HCT116 (cell line): ENCODE results near the gene EHMT1. TPM values are rescaled to one million over a fixed set of nuclear protein-coding genes. Genes with fewer than 3 reads are reported as not detected.

Source experiments
- ATAC-seq: fragments of 200-7000 bp; cut with Tn5 transposase; 2 replicates; pipeline ENCODE4 v1.9.1; 2020; ENCODE audit warnings: mild to moderate bottlenecking, moderate library complexity
- BruUV-seq: library from RNA; stranded (reverse); fragments of 400-500 nt; replicated peaks from 2 replicates; lab custom pipeline; 2021; lab: Mats Ljungman, UMichigan
- CTCF ChIA-PET: fragments of 300-600 bp; sonication (Branson Sonifier 250); formaldehyde crosslinking; loops from one replicate; lab custom pipeline; 2021; ENCODE audit warnings: antibody characterized with exemption; lab: Charles Lee
- POLR2A ChIA-PET: fragments of 300-600, 350-600 bp; sonication (Branson Sonifier 250); formaldehyde crosslinking; loops from one replicate; lab custom pipeline; 2021; ENCODE audit warnings: antibody characterized with exemption; lab: Charles Lee
- RAD21 ChIA-PET, 2 experiments: fragments of 300-600 bp; sonication (Branson Sonifier 250); formaldehyde crosslinking; loops; one replicate each; lab custom pipeline; 2023; ENCODE audit warnings: low total read pairs in 2 of 2; ENCODE audit not compliant: uncharacterized antibody in 2 of 2, unreplicated experiment in 2 of 2, low non-redundant PET in 1 of 2; lab: Charles Lee
- DNase-seq: peaks from one replicate; pipeline ENCODE4 v3.0.0-alpha.2; 2010; ENCODE audit warnings: low read depth, low spot score
- H2AFZ ChIP-seq: fragments of 200-600 bp; shearing (Covaris generic), sonication (generic); 2 replicates; pipeline ENCODE4 v1.6.1; 2017; ENCODE audit warnings: low read depth, mixed run types, mixed read lengths, antibody characterized with exemption, low read length; ENCODE audit not compliant: poor library complexity, severe bottlenecking
- H3K27ac ChIP-seq: 2 replicates; pipeline ENCODE4 v1.5.1; 2012; ENCODE audit warnings: low read depth, low read length
- H3K27me3 ChIP-seq: fragments of 200-600 bp; sonication (generic); 2 replicates; pipeline ENCODE4 v1.6.1; 2016; ENCODE audit warnings: mixed run types, low read length, mixed read lengths; ENCODE audit not compliant: insufficient read depth
- H3K36me3 ChIP-seq, 2 experiments: fragments of 200-500 bp in 1 of 2; fragments of 200-600 bp in 1 of 2; sonication (Bioruptor generic) in 1 of 2; sonication (generic) in 1 of 2; 2 replicates each; pipeline versions ENCODE4 v1.5.1 to v1.6.1; 2014 to 2016; ENCODE audit warnings: low read length in 2 of 2, inconsistent platforms in 1 of 2, mixed read lengths in 1 of 2, mixed run types in 1 of 2; ENCODE audit not compliant: insufficient read depth in 2 of 2, control insufficient read depth in 1 of 2
- H3K4me1 ChIP-seq, 2 experiments: fragments of 200-600 bp in 1 of 2; sonication (generic) in 1 of 2; 2 replicates each; pipeline versions ENCODE4 v1.5.1 to v1.6.1; 2012 to 2017; ENCODE audit warnings: low read length in 2 of 2, inconsistent platforms in 1 of 2, mild to moderate bottlenecking in 1 of 2, mixed read lengths in 1 of 2, mixed run types in 1 of 2, moderate library complexity in 1 of 2; ENCODE audit not compliant: insufficient read depth in 2 of 2, control insufficient read depth in 1 of 2
- H3K4me2 ChIP-seq: fragments of 200-600 bp; sonication (generic); 2 replicates; pipeline ENCODE4 v1.6.1; 2017; ENCODE audit warnings: mixed run types, low read length, mixed read lengths
- H3K4me3 ChIP-seq, 2 experiments: fragments of 200-600 bp in 1 of 2; sonication (generic) in 1 of 2; replicated peaks in 1 of 2; 2 replicates each; pipeline ENCODE4 v1.5.1; 2011 to 2016; ENCODE audit warnings: low read length in 2 of 2, control low read depth in 1 of 2, low read depth in 1 of 2, mild to moderate bottlenecking in 1 of 2, mixed read lengths in 1 of 2, mixed run types in 1 of 2
- H3K79me2 ChIP-seq: fragments of 200-600 bp; sonication (generic); 2 replicates; pipeline ENCODE4 v1.6.1; 2017; ENCODE audit warnings: mild to moderate bottlenecking, mixed run types, low read length, moderate library complexity, mixed read lengths; ENCODE audit not compliant: insufficient read depth
- H3K9ac ChIP-seq: fragments of 200-600 bp; sonication (generic); 2 replicates; pipeline ENCODE4 v1.6.1; 2016; ENCODE audit warnings: low read length, mixed read lengths
- H3K9me2 ChIP-seq: fragments of 200-600 bp; sonication (generic), shearing (Covaris generic); 2 replicates; pipeline ENCODE4 v1.6.1; 2017; ENCODE audit warnings: mixed run types, mild to moderate bottlenecking, moderate library complexity; ENCODE audit not compliant: insufficient read depth
- H3K9me3 ChIP-seq, 2 experiments: fragments of 200-500 bp in 1 of 2; fragments of 200-600 bp in 1 of 2; sonication (Bioruptor generic) in 1 of 2; sonication (generic) in 1 of 2; 2 replicates each; pipeline ENCODE4 v1.6.1; 2014 to 2017; ENCODE audit warnings: low read length in 2 of 2, mixed read lengths in 2 of 2, inconsistent platforms in 1 of 2, low read depth in 1 of 2, mild to moderate bottlenecking in 1 of 2, mixed run types in 1 of 2, moderate library complexity in 1 of 2; ENCODE audit not compliant: control insufficient read depth in 1 of 2, insufficient read depth in 1 of 2
- H4K20me1 ChIP-seq: fragments of 200-600 bp; sonication (generic), shearing (Covaris generic); 2 replicates; pipeline ENCODE4 v1.6.1; 2017; ENCODE audit warnings: mixed run types, mild to moderate bottlenecking, moderate library complexity; ENCODE audit not compliant: insufficient read depth
- CBX3 ChIP-seq: IDR thresholded peaks from 2 replicates; pipeline ENCODE4 v1.6.1; 2012; ENCODE audit warnings: low read depth
- CEBPB ChIP-seq: IDR thresholded peaks from 2 replicates; pipeline ENCODE4 v1.6.1; 2012; ENCODE audit warnings: low read depth
- ELF1 ChIP-seq: IDR thresholded peaks from 2 replicates; pipeline ENCODE4 v1.6.1; 2012; ENCODE audit warnings: low read depth, borderline replicate concordance
- EZH2 ChIP-seq: fragments of 200-600 bp; sonication (generic); IDR thresholded peaks from 2 replicates; pipeline ENCODE4 v1.6.1; 2017; ENCODE audit warnings: antibody characterized with exemption, mixed run types
- EZH2phosphoT487 ChIP-seq: fragments of 200-600 bp; IDR thresholded peaks from 2 replicates; pipeline ENCODE4 v1.6.1; 2018; ENCODE audit warnings: antibody characterized with exemption, borderline replicate concordance
- FOSL1 ChIP-seq: IDR thresholded peaks from 2 replicates; pipeline ENCODE4 v1.6.1; 2012; ENCODE audit warnings: low read depth
- POLR2A ChIP-seq: IDR thresholded peaks from 2 replicates; pipeline ENCODE4 v1.7.0; 2011; ENCODE audit warnings: borderline replicate concordance; ENCODE audit not compliant: insufficient read depth, insufficient read length; ENCODE audit errors: extremely low read depth
- POLR2AphosphoS5 ChIP-seq: IDR thresholded peaks from 2 replicates; pipeline ENCODE4 v1.6.1; 2011; ENCODE audit warnings: mild to moderate bottlenecking, low read depth, low read length, moderate library complexity
- RAD21 ChIP-seq: IDR thresholded peaks from 2 replicates; pipeline ENCODE4 v1.6.1; 2012; ENCODE audit warnings: low read depth, mild to moderate bottlenecking
- SIN3A ChIP-seq: IDR thresholded peaks from 2 replicates; pipeline ENCODE4 v1.6.1; 2012; ENCODE audit warnings: low read depth
- SP1 ChIP-seq: IDR thresholded peaks from 2 replicates; pipeline ENCODE4 v1.6.1; 2012; ENCODE audit warnings: low read depth
- YY1 ChIP-seq: IDR thresholded peaks from 2 replicates; pipeline ENCODE4 v1.6.1; 2011; ENCODE audit warnings: low read length, low read depth, moderate library complexity, mild to moderate bottlenecking; ENCODE audit not compliant: insufficient replicate concordance; ENCODE audit errors: extremely low read depth
- ZFX ChIP-seq: fragments of 450-650 bp; IDR thresholded peaks from 2 replicates; pipeline ENCODE4 v1.6.1; 2017
- intact Hi-C: fragments of 100-400 bp; cut with micrococcal nuclease; formaldehyde crosslinking; loops from 2 replicates; pipeline ENCODE4 v1.10.0; 2022
- total RNA-seq: library from RNA; stranded (reverse); gene quantifications from one replicate; pipeline ENCODE4 v1.2.1, GENCODE V29; 2021; ENCODE audit not compliant: unreplicated experiment
- TF ChIP-seq, protein P1 (sequence below): IDR thresholded peaks from 2 replicates; pipeline ENCODE4 v1.6.1; 2012
- TF ChIP-seq, protein P2 (sequence below): IDR thresholded peaks from 2 replicates; pipeline ENCODE4 v1.6.1; 2012; ENCODE audit warnings: low read depth
- TF ChIP-seq, protein P3 (sequence below), 3 experiments: fragments of 200-600 bp in 1 of 3; sonication (generic) in 1 of 3; IDR thresholded peaks in 2 of 3; conservative IDR thresholded peaks in 1 of 3; 2 replicates each; pipeline ENCODE4 v1.5.1; 2012 to 2017; ENCODE audit warnings: low read depth in 2 of 3, low read length in 2 of 3, antibody characterized with exemption in 1 of 3, borderline replicate concordance in 1 of 3, control low read depth in 1 of 3, mild to moderate bottlenecking in 1 of 3, mixed read lengths in 1 of 3, mixed run types in 1 of 3, moderate library complexity in 1 of 3; ENCODE audit not compliant: insufficient read depth in 1 of 3

Gene EHMT1
- total RNA-seq, 1 experiment from 2014 or later: 86.1 TPM

DNA sequence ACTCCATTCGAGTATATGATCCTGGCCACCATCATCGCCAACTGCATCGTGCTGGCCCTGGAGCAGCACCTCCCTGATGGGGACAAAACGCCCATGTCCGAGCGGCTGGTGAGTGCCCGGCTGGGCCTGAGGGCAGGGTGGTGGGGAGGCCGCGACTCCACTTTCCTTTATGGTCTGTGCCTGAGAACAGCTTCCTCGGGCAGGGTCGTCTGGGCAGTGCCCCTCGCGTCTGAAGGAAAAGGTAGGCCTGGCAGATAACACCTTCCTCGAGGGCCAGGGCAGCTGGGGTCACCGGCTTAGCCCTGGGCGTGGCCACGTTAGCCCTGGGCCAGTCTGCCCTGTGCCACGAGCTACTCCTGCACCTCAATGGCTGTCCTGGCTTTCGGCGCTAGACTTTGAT lies 260.2 kb downstream of the EHMT1 start (continued):
- TF ChIP-seq POLR2AphosphoS5 (no peak), EZH2phosphoT487 (no peak), CEBPB (no peak), ZFX (no peak), EZH2 (no peak), SP1 (no peak), CBX3 (no peak), POLR2A (no peak), ELF1 (no peak), SIN3A (no peak), YY1 (no peak)
- TF ChIP-seq, protein P1, sequence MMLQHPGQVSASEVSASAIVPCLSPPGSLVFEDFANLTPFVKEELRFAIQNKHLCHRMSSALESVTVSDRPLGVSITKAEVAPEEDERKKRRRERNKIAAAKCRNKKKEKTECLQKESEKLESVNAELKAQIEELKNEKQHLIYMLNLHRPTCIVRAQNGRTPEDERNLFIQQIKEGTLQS: no peak

DNA sequence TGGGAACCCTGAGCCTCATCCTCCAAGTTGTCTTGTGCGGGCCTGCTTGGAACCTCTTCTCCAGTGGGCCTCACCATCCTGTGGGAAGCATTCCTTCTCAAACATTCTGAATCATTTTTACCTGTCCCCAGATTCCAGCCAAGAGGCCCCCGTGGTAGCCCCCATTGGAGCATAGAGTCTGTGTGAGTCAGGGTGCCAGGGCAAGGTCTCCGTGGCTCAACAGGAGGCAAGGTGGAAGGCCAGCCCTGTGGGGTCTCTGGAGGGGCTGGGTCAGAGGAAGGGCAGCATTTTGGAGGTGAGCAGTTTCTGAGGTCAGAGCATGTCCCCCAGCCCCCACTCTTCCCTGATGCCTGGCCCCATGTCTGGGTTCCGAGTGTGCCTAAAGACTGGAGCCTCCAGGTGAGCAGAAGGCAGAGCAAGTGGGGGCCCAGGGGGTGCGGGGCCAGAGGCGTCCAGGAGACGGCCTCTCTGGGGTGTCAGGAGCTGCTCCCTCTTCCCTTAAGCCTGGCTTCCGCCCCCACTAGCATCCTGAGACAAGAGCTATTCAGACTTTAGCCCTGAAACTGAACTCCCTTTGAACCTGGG lies 260.9 kb downstream of the EHMT1 start:
- ATAC-seq: no peak
- no peak overlapping the region for H3K4me3 ChIP-seq
- POLR2A ChIA-PET: no interaction called here

More for the DNA sequence above, 260.9 kb downstream of the EHMT1 start:
- Histone ChIP-seq H2AFZ (no peak overlapping the region), H3K4me2 (no peak overlapping the region; the same call in 1 of the 2 replicates), H3K79me2 (no peaks in the 10 kb centered on the region), H3K27ac (no peak overlapping the region), H3K9me2 (no peaks in the 10 kb centered on the region), H3K9ac (no peak overlapping the region), H3K9me3 (no peaks in the 10 kb centered on the region), H4K20me1 (no peaks in the 10 kb centered on the region), H3K36me3 (no peaks in the 10 kb centered on the region), H3K27me3 (no peaks in the 10 kb centered on the region), H3K4me1 (peaks cover 0 to 6% of the 10 kb centered on the region in 2 experiments; a peak in 1 of 4 replicates)
- BruUV-seq: no TSS peak
- intact Hi-C loops: no loop called here
- ChIA-PET CTCF (no interaction called here), RAD21 (no interaction called here)
- DNase-seq: no peak
- TF ChIP-seq ZFX (no peak), SP1 (no peak), ELF1 (no peak), POLR2AphosphoS5 (no peak), EZH2 (no peak), RAD21 (no peak), FOSL1 (no peak)
- TF ChIP-seq, protein P2, sequence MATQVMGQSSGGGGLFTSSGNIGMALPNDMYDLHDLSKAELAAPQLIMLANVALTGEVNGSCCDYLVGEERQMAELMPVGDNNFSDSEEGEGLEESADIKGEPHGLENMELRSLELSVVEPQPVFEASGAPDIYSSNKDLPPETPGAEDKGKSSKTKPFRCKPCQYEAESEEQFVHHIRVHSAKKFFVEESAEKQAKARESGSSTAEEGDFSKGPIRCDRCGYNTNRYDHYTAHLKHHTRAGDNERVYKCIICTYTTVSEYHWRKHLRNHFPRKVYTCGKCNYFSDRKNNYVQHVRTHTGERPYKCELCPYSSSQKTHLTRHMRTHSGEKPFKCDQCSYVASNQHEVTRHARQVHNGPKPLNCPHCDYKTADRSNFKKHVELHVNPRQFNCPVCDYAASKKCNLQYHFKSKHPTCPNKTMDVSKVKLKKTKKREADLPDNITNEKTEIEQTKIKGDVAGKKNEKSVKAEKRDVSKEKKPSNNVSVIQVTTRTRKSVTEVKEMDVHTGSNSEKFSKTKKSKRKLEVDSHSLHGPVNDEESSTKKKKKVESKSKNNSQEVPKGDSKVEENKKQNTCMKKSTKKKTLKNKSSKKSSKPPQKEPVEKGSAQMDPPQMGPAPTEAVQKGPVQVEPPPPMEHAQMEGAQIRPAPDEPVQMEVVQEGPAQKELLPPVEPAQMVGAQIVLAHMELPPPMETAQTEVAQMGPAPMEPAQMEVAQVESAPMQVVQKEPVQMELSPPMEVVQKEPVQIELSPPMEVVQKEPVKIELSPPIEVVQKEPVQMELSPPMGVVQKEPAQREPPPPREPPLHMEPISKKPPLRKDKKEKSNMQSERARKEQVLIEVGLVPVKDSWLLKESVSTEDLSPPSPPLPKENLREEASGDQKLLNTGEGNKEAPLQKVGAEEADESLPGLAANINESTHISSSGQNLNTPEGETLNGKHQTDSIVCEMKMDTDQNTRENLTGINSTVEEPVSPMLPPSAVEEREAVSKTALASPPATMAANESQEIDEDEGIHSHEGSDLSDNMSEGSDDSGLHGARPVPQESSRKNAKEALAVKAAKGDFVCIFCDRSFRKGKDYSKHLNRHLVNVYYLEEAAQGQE: no peak
- TF ChIP-seq, protein P3, sequence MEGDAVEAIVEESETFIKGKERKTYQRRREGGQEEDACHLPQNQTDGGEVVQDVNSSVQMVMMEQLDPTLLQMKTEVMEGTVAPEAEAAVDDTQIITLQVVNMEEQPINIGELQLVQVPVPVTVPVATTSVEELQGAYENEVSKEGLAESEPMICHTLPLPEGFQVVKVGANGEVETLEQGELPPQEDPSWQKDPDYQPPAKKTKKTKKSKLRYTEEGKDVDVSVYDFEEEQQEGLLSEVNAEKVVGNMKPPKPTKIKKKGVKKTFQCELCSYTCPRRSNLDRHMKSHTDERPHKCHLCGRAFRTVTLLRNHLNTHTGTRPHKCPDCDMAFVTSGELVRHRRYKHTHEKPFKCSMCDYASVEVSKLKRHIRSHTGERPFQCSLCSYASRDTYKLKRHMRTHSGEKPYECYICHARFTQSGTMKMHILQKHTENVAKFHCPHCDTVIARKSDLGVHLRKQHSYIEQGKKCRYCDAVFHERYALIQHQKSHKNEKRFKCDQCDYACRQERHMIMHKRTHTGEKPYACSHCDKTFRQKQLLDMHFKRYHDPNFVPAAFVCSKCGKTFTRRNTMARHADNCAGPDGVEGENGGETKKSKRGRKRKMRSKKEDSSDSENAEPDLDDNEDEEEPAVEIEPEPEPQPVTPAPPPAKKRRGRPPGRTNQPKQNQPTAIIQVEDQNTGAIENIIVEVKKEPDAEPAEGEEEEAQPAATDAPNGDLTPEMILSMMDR (IDR thresholded peaks at IDR 0.05 in 2 of 3, conservative IDR thresholded peaks at IDR 0.05 in 1 of 3; ENCODE audit: borderline replicate concordance in 1 of 3, insufficient read depth in 1 of 3, low read depth in 2 of 3, low read length in 2 of 3): no peak
- TF ChIP-seq, all 23 proteins: peak for 0
